NCI-H2171 (cell line): ENCODE data around the gene CCL21.
A peak's percentile ranks its signal among the peaks of the same experiment; 100 is the strongest.

Experiments used
- DNase-seq: peaks from one replicate; lab custom pipeline; 2025; lab: John Stamatoyannopoulos, UW

Gene CCL21

DNA sequence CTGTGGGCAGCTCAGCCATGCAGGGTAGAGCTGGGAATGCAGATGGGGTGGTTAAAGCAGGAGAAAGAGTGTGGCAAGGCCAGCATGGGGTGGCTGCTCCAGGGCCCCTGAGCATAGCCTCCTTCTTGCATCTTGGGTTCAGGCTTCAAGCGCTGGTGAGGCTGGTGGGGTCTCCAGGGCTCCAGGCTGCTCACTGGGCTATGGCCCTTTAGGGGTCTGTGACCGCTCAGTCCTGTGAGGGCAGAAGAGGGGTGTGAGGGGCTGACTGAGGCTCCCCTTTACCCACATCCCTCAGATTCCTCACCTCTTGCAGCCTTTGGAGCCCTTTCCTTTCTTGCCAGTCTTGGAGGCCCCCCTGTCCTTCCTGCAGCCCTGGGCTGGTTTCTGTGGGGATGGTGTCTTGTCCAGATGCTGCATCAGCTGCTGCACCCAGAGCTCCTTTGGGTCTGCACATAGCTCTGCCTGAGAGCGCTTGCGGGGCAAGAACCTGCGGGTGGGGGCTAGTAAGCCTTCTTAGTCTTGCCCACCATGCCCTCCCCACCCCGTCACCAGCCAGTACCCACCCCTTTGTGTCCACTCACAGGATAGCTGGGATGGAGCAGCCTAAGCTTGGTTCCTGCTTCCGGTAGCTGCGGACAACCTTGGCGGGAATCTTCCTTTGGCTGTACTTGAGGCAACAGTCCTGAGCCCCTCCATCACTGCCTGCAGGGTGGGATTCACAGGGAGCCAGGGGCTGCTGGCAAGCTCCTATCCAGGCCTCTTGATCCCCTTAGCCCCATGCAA is 549 bp downstream of the CCL21 start:
- DNase-seq, result no peak

DNA sequence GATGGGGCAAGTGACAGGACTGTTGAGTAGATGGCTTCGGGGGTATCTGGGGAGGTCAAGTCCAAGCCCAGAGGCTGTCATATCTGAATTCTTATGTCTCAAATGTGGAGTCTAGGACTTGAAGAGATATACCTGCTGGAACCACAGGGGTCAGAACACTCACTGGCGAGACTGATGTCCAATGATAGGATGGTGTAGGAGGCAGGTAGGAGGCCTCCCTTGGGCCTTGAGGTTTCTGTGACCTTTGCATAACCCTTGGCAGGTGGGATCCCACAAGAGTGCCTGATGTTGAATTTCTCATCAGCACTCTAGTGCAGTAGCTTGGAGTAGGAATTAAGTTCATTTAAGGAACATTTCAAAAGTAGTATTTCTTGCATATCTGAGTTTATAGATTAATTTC is 2.8 kb downstream of the CCL21 start:
- no peak for DNase-seq

- DNase-seq, result peak; percentile 22
Observed at GRCh38 chr9:34701769-34702736, 7.9 kb downstream of the CCL21 start.

DNA sequence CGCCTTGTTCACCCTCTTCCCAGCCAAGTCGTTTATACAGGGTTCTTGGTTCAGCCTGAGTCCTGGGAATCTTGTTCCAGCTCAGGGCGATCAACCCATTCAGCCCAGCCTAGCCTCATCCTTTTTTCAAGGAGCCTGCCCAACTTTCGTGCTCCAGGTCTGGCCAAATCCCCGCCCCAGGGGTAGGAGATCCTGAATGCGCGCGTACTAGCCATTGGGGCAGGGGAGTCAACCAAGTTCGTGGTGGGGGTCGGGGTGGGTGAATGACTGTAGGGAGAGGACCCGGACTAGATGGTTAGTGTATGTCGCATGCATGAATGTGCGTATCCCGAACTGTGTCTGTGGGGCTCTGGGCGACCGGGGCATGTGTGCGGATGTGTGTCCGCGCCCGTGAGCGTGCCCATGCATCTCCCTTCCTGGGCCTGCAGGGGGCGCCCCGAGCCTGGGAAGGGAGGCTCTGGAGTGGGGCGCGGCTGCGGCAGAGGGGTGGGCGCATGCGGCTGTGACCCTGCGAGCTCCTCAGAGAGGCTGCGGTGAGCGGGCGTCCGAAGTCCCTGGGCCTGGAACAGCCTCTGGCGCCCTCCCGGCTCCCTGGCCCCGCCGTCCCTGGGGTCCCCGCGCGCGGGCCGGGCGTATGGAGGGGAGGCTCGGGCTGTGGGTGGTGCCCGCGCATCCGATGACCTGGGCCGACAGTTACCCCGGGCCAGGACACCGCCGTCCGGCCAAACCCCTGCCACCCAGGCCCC is 8.7 kb downstream of the CCL21 start:
- DNase-seq, result peak; percentile 21

DNA sequence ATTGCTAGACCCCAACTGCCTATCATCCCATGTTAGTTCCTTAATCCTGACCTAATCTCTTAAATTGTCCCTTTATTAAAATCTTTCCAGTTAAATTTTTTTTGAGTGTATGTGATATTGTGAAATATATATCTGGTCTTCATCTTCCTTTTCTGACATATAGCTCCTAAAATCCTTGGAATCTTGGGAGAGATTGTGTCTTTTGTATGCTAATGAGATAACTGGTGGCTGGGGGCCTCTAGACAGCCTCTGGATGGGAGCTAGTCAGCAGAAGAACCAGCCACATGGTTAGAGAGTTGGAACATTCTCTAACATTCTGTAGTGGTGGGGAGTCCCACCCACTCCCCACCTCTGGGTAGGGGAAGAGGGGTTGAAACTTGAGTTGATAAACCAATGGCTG is 15.1 kb downstream of the CCL21 start:
- DNase-seq, result no peak

DNA sequence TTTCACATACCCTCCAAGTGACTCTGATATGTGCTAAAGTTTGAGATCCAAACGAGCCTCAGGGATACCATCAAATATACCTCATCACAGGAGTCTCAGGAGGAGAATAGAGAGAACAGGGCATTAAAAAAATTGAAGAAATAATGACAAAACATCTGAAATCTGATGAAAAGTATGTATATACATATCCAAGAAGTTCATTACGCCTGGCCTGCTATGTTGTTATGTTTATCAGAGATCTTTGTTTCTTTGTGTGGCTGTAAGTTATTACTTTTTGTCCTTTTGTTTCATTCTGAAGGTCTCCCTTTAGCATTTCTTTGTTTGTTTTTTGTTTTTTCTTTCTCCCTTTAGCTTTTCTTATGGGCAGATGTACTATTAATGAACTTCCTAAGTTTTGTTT is 16.4 kb downstream of the CCL21 start:
- no peak for DNase-seq

DNA sequence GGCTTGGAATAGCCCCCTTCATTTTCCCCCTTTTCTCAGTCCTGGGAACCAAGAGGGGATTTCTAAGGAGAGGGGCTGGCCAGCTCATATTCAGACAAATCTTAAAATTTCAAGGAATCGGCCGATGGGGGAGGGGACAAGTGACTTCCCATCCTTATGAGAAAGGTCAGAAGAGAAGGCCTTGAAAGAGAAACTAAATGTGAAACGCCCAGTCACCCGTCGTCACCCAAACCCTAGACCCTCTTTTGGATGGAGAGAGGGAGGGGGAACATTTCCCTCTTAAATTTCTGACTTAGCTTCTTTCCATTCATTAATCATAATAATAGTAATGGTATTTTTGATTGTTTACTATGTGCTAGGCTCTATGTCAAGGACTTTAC is 18.0 kb downstream of the CCL21 start:
- no peak for DNase-seq

GRCh38 chr9:34690983-34691935 is 18.7 kb downstream of the CCL21 start, which contains the start of gene CCL19:
TSS of gene CCL19 (minus strand) at chr9:34691276. CDS start at chr9:34691139, 137 bp downstream.
- DNase-seq, result no peak

DNA sequence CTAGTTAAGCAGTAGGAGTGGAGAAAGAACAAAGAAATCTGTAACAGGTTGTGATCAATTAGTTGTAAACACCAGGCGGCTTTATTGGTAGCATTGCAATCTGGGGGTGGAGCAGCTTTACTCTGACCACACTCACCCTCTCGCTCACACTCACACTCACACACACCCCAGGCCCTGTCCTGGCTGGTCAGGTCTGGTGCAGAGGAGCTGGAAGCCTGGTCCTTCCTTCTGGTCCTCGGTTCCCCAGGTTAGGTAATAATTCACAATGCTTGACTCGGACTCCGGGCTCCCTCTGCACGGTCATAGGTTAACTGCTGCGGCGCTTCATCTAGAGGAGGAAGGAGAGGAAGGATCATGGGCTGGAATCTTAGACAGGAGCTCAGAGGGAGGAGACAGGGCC is 20.4 kb downstream of the CCL21 start:
- DNase-seq, result no peak

- DNase-seq, result no peak
Observed at GRCh38 chr9:34689116-34689470, 20.8 kb downstream of the CCL21 start.

GRCh38 chr9:34688329-34689115 is 21.4 kb downstream of the CCL21 start:
- DNase-seq, result no peak

DNA sequence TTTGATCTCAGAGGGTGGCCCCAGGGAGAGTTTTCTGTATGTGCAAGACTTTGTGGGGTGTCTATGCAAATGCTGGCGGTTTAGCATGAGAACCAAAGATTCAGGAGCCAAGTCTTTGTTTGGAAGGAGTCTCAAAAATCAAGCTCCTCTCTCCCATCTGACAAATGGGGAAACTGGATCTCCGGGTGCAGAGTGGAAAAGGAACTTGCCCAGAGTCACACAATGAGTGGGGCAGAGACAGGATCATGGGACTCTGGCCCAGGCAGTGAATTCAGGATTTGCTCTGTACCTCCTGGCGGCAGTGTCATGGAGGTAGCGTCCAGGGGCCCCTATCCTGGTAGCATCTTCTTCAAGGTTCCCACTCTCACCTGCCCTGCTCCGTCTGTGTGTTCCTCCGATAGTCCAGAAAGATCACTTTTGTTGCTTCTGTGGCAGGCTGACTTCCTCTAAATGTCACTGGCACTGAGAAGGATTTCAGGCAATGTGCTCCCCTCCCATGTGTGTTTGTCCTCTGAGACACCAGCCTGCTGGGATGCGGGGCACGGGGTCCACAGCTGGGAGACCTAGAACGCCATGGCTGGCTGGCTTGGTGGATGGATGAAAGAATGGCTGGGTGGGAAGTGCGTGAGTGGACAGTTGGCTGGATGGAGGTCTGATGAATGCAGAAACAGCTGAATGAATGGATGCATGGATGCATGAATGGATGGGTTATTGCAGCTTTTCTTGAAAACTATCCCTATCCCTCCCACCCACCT is 22.5 kb downstream of the CCL21 start:
- no peak for DNase-seq

GRCh38 chr9:34686732-34687131 is 23.2 kb downstream of the CCL21 start:
- no peak for DNase-seq

DNA sequence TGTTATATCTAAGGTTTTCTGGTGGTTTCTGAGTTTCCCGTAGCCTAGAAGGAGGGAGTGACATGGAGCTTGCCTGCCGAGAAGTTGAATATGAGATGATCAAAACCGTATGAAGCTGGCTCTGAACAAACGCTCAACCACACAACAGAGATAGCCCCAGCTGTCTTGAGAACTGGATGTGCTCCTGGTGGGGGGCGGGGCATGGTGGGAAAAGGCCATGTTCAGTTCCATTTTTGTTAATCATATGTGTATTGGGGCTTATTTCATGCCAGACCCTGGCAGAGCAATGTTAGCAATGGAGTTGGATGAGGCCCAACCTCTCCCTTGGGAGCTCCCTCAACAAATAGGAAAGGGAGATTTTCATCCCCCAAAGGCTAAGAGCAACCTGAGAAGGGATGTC is 23.7 kb downstream of the CCL21 start:
- no peak for DNase-seq

- DNase-seq, result no peak
Observed at GRCh38 chr9:34685591-34685990, 24.3 kb downstream of the CCL21 start.

GRCh38 chr9:34684816-34685215 is 25.1 kb downstream of the CCL21 start:
- no peak for DNase-seq

DNA sequence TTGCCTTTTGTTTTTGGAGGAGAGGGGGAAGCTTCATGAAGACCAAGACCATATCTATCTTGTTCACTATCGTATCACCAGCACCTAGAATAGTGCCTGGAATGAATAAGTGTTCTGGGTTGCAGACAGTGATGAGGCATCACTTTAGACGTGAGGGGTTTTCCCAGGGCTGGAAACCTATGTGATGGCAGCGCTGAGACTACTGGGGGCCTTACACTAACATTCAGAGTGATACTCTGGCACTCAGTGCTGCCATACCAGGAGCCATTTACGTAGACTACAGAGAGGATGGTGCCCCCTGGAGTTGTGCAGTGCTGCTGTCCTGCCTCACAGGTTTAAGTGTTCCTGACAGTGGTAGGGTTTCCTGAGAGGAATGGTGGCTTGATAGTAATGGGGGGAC is 25.8 kb downstream of the CCL21 start:
- no peak for DNase-seq

DNA sequence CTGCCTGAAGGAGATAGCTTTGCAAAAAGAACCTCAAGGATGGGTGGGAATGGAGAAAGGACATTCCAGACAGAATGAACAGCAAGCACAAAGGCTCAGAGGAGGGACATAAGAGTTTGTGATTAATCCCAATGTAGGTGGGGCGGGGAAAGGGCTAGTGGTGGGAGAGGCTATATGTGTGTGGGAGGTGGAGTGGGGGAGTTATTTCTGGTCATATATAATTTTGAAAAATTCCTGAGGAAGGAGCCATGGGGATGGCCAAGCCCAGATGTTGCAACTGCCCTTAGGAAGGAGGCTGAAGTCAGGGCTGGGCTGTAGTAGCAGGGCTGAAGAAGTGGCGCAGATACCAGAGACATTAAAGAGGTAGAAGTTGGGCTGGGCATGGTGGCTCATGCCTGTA is 34.1 kb downstream of the CCL21 start:
- no peak for DNase-seq

DNA sequence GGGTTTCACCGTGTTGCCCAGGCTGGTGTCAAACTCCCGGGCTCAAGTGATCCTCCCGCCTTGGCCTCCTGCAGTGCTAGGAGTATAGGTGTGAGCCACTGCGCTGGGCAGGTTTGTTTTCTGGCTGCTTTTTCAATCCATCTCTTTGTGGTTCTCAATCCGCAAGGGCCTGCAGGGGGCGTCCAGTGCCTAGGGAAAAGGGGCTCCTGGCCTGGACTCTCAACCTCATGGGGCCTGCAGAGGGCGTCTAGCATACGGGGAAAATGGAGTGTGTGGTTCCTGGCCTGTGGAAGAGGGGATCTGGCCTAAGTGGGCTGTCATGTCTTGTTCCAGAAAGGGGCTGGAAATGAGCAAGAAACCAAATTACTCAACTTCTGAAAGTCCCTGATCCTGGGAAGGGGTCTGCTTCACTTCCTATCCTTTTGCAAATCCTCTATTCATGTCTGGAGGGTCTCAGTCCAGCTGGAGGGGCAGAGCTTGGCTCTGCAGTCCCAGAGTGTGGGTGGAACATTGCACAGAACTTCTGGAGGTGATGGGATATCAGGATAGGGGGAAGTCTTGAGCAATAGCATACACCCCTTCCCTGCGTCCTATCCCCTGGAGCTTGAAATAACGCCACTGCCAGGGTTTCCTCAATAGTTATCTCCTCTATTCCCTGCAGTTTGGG is 34.8 kb downstream of the CCL21 start:
- no peak for DNase-seq
